HEK293T (cell line): Measurements from ENCODE around the gene PPT2.

Source experiments
- CTCF ChIA-PET: fragments of 350-600 bp; formaldehyde crosslinking; extraction: SDS; loops from one replicate; lab custom pipeline; 2021; ENCODE audit warnings: antibody characterized with exemption, inconsistent platforms; lab: Yijun Ruan, JAX
- POLR2A ChIA-PET: fragments of 350-600 bp; formaldehyde crosslinking; extraction: SDS; loops from one replicate; lab custom pipeline; 2020; ENCODE audit warnings: antibody characterized with exemption, inconsistent platforms; lab: Yijun Ruan, JAX
- DNase-seq: peaks from one replicate; pipeline ENCODE4 v3.0.0; 2012; ENCODE audit warnings: mixed read lengths; ENCODE audit errors: extremely low spot score
- ARNT ChIP-seq: fragments of 450-650 bp; IDR thresholded peaks from 2 replicates; pipeline ENCODE4 v1.6.1; 2017; ENCODE audit warnings: mild to moderate bottlenecking
- BHLHE40 ChIP-seq: fragments of 450-650 bp; IDR thresholded peaks from 2 replicates; pipeline ENCODE4 v1.6.1; 2016; ENCODE audit warnings: mild to moderate bottlenecking, moderate library complexity, borderline replicate concordance
- CTBP1 ChIP-seq: fragments of 450-650 bp; IDR thresholded peaks from 2 replicates; pipeline ENCODE4 v1.6.1; 2016; ENCODE audit warnings: borderline replicate concordance
- ELF4 ChIP-seq: fragments of 450-650 bp; IDR thresholded peaks from 2 replicates; pipeline ENCODE4 v1.6.1; 2017; ENCODE audit warnings: antibody characterized with exemption
- FOXA1 ChIP-seq: fragments of 450-650 bp; IDR thresholded peaks from 2 replicates; pipeline ENCODE4 v1.6.1; 2016; ENCODE audit warnings: mild to moderate bottlenecking
- FOXK2 ChIP-seq: fragments of 450-650 bp; IDR thresholded peaks from 2 replicates; pipeline ENCODE4 v1.6.1; 2016; ENCODE audit warnings: mild to moderate bottlenecking
- FOXM1 ChIP-seq: fragments of 450-650 bp; IDR thresholded peaks from 2 replicates; pipeline ENCODE4 v1.6.1; 2017; ENCODE audit warnings: mild to moderate bottlenecking, borderline replicate concordance
- HDGF ChIP-seq: fragments of 450-650 bp; IDR thresholded peaks from 2 replicates; pipeline ENCODE4 v1.6.1; 2017; ENCODE audit warnings: antibody characterized with exemption, borderline replicate concordance
- L3MBTL2 ChIP-seq: fragments of 450-650 bp; conservative IDR thresholded peaks from 2 replicates; pipeline ENCODE4 v1.6.1; 2016; ENCODE audit warnings: mild to moderate bottlenecking
- LEF1 ChIP-seq: fragments of 450-650 bp; IDR thresholded peaks from 2 replicates; pipeline ENCODE4 v1.6.1; 2017; ENCODE audit warnings: mild to moderate bottlenecking, borderline replicate concordance
- NFRKB ChIP-seq: fragments of 450-650 bp; IDR thresholded peaks from 2 replicates; pipeline ENCODE4 v1.6.1; 2016; ENCODE audit warnings: mild to moderate bottlenecking, moderate library complexity
- SP1 ChIP-seq: fragments of 450-650 bp; IDR thresholded peaks from 2 replicates; pipeline ENCODE4 v1.6.1; 2017
- SUZ12 ChIP-seq: fragments of 450-650 bp; IDR thresholded peaks from 2 replicates; pipeline ENCODE4 v1.6.1; 2016; ENCODE audit warnings: mild to moderate bottlenecking
- TARDBP ChIP-seq: fragments of 450-650 bp; IDR thresholded peaks from 2 replicates; pipeline ENCODE4 v1.6.1; 2016
- ZNF384 ChIP-seq: fragments of 450-650 bp; IDR thresholded peaks from 2 replicates; pipeline ENCODE4 v1.6.1; 2016
- TF ChIP-seq, protein P1 (sequence below): fragments of 450-650 bp; IDR thresholded peaks from 2 replicates; pipeline ENCODE4 v1.6.1; 2016

Gene PPT2

DNA sequence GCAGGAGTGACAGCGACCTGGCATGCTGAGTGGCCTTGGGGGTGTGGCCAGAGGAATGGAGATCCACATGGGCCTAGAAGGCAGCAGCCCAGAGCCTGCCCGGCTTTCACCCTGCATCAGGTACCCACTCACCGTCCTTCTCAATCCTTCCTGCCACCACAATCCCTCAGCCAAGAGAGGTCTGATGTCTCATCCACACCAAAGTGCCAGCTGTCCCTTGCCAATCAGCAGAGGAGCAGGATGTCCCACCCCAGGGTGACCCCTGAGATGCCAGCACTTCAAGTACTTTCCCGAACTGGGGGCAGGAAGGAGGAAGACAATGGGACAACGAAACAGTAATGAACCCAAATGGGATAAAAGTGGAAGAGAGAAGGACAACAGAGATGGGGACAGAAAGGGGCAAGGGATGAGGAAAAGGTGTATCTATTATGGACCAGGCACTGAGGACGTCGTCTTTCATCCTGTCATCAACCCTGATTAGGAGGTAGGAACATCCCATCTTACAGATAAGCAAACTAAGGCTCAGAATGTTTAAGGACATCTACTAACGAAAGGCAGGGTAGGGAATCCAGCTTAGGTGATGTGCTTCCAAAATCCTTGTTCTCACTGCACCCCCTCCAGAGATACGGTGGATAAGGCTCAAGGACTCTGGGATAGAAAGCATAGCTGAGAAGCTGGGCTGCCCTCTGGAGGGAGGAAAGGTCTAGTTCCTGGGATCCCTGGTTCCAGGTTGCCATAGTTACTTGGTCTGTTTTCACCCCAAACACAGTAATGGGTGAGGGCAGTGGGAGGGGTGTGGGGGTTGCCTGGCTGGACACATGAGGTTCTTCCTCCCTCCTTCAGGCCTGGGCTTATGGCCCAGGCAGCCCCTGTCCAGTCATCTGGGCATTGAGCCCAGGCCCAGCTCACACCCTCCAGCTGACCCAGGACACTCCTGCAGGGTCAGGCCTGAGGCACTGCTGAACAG is 40.3 kb upstream of the PPT2 start:
- no peak for DNase-seq
- TF ChIP-seq TARDBP (no peak), FOXK2 (no peak), LEF1 (no peak), L3MBTL2 (no peak), SUZ12 (no peak), HDGF (no peak), ELF4 (no peak), FOXA1 (no peak), NFRKB (no peak), FOXM1 (no peak), SP1 (no peak), ZNF384 (no peak), CTBP1 (no peak)
- TF ChIP-seq, protein P1, sequence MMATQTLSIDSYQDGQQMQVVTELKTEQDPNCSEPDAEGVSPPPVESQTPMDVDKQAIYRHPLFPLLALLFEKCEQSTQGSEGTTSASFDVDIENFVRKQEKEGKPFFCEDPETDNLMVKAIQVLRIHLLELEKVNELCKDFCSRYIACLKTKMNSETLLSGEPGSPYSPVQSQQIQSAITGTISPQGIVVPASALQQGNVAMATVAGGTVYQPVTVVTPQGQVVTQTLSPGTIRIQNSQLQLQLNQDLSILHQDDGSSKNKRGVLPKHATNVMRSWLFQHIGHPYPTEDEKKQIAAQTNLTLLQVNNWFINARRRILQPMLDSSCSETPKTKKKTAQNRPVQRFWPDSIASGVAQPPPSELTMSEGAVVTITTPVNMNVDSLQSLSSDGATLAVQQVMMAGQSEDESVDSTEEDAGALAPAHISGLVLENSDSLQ, result no peak
- CTCF ChIA-PET, result interaction anchor here (0.6 to 1.5 kb wide), 2 partner anchors 9 to 21 kb away, joined by 3 to 5 read pairs; no protein-coding TSS in a partner anchor
- POLR2A ChIA-PET, result no interaction called here

GRCh38 chr6:32114796-32115195 is 39.1 kb upstream of the PPT2 start:
- ChIA-PET POLR2A (interaction anchor here (0.7 kb wide), 1 partner anchor 61 kb away, joined by 3 read pairs; the partner anchor contains the start of gene AGPAT1), CTCF (interaction anchor here (1.5 kb wide), 1 partner anchor 22 kb away, joined by 3 read pairs; no protein-coding TSS in a partner anchor)
- TF ChIP-seq HDGF (no peak), ZNF384 (no peak), SUZ12 (no peak)
- TF ChIP-seq, protein P1, result no peak
- no peak for DNase-seq

DNA sequence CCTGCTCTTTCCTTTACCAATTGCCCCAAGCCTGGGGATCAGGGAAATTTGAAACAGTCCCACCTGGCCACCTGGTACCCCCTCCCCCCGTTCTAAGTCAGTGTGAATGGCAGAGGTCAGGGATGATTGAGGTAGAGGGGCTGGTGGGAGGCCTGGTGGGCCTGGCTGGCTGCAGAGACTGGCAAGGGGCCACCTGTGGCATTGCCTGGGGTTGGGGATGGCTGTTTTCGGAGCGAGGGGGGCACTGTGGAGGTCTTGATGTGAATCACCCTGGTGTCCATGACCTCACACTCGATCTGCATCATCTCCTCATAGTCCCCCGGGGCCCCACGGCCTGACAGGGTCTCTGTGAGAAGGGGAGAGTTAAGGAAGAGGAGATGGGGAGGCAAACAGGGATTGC is 38.3 kb upstream of the PPT2 start:
- TF ChIP-seq FOXK2 (no peak), TARDBP (no peak), L3MBTL2 (no peak), LEF1 (no peak), BHLHE40 (no peak), ZNF384 (no peak), FOXA1 (no peak), NFRKB (no peak), SP1 (no peak), ELF4 (no peak), FOXM1 (no peak), HDGF (no peak), SUZ12 (no peak), ARNT (no peak), CTBP1 (no peak)
- TF ChIP-seq, protein P1, result no peak
- ChIA-PET POLR2A (interaction anchor here (0.7 kb wide), 1 partner anchor 60 kb away, joined by 3 read pairs; the partner anchor contains the start of gene AGPAT1), CTCF (no interaction called here)
- no peak for DNase-seq

GRCh38 chr6:32116674-32117073 is 37.3 kb upstream of the PPT2 start:
- no peak for TF ChIP-seq SP1
- TF ChIP-seq CTBP1, result no peak
- no peak for TF ChIP-seq FOXK2
- TF ChIP-seq SUZ12, result no peak
- TF ChIP-seq L3MBTL2, result no peak
- CTCF ChIA-PET, result interaction anchor here (1.0 to 1.7 kb wide), 3 partner anchors 10 to 61 kb away, joined by 4 read pairs; no protein-coding TSS in a partner anchor
- DNase-seq, result peak; percentile 57
- POLR2A ChIA-PET, result interaction anchor here (0.6 to 1.0 kb wide), 3 partner anchors 16 to 79 kb away, joined by 3 to 4 read pairs (median 3); no protein-coding TSS in a partner anchor

DNA sequence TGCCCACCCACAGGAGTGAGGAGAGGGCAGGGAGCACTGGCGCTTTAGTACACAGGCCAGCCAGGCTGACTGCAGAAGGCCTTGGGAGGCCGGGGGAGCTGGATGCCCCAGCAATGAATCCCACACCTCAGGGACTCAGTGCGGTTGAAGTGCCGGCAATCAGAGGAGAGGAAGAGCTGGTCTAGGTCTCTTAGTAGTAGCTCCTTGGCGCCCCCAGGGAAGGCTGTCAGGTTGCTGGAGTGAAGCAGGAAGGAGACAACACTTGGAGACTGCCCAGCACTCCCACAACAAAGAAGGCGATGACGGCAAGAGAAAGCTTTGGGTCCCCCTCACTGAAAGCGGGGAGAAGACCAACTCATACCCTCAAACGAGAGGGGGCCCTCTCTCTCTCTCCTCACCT is 36.5 kb upstream of the PPT2 start:
- POLR2A ChIA-PET, result interaction anchor here (0.6 to 2.4 kb wide), 5 partner anchors 11 to 78 kb away, joined by 3 to 14 read pairs (median 4); partner anchors contain the start of genes ATF6B and FKBPL

More for the DNA sequence above, 36.5 kb upstream of the PPT2 start:
- CTCF ChIA-PET, result interaction anchor here (0.8 to 2.8 kb wide), 5 partner anchors 10 to 60 kb away, joined by 4 to 7 read pairs (median 4); partner anchors contain the start of gene FKBPL
- no peak for DNase-seq
- TF ChIP-seq NFRKB (no peak), ARNT (no peak), HDGF (no peak), SUZ12 (no peak)
- TF ChIP-seq, protein P1, result no peak
